LNCAP (cell line): ENCODE measurements around the gene MAPK8.

Experiments used
- TF ChIP-seq, protein P1 (sequence below): fragments of 450-650 bp; IDR thresholded peaks from 2 replicates; pipeline ENCODE4 v1.5.1; 2017; ENCODE audit warnings: mild to moderate bottlenecking

Gene MAPK8

GRCh38 chr10:48381971-48382370 lies 75.5 kb downstream of the MAPK8 start:
- TF ChIP-seq, protein P1, sequence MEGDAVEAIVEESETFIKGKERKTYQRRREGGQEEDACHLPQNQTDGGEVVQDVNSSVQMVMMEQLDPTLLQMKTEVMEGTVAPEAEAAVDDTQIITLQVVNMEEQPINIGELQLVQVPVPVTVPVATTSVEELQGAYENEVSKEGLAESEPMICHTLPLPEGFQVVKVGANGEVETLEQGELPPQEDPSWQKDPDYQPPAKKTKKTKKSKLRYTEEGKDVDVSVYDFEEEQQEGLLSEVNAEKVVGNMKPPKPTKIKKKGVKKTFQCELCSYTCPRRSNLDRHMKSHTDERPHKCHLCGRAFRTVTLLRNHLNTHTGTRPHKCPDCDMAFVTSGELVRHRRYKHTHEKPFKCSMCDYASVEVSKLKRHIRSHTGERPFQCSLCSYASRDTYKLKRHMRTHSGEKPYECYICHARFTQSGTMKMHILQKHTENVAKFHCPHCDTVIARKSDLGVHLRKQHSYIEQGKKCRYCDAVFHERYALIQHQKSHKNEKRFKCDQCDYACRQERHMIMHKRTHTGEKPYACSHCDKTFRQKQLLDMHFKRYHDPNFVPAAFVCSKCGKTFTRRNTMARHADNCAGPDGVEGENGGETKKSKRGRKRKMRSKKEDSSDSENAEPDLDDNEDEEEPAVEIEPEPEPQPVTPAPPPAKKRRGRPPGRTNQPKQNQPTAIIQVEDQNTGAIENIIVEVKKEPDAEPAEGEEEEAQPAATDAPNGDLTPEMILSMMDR: no peak

GRCh38 chr10:48382982-48383381 lies 76.5 kb downstream of the MAPK8 start:
- TF ChIP-seq, protein P1: no peak

- TF ChIP-seq, protein P1: no peak
These were observed 76.9 kb downstream of the MAPK8 start for GRCh38 chr10:48383393-48383792.

- TF ChIP-seq, protein P1: no peak
These were observed 78.2 kb downstream of the MAPK8 start for GRCh38 chr10:48384699-48384982.

- TF ChIP-seq, protein P1: no peak
These were observed 82.8 kb downstream of the MAPK8 start for GRCh38 chr10:48389272-48389671.

DNA sequence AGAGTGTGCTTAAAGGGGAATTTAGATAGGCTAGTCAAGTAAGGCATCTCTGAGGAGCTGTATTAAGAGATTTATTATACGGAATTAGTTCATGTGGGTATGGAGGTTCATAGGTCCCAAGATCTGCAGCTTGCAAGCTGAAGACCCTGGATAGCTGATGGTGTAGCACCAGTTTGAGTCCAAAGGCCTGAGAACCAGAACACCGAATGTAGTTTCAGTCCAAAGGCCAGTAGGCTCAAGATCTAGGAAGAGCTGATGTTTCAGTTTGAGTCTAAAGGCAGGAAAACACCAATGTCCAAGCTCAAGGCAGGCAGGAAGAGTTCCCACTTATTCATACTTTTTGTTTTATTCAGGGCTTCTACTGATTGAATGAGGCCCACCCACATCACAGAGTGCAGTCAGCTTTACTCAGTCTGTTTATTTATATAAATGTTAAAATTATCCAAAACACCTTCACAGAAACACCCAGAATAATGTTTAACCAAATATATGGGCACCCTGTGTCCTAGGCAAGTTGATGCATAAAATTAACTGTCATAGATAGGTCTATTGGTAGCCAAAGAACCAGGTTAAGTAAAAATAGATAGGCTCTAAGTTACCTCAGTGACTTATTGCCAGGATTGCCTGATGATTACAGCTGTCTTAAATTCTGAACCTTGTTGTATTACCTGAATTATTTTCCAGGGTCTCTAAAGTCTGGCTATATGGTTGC lies 83.5 kb downstream of the MAPK8 start:
- TF ChIP-seq, protein P1: no peak

DNA sequence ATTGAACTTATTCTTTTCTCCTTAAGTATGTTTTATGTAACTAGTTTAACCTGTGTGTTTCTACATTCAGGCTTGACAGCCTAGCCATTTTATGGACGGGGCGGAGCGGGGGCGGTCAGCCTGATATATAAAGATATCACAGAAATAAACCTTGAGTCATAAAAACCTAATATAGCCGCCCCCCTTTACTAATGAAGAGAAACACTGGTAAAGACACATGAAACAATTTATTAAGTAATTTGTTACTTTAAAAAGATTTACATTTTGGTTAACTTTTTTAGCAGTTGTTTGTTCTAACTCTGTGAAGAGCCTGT lies 84.0 kb downstream of the MAPK8 start:
- TF ChIP-seq, protein P1: no peak
